Measurements from ENCODE around the gene DNTT.

Gene DNTT

GRCh38 chr10:96377816-96378294 lies 73.6 kb downstream of the DNTT start:
- Histone ChIP-seq H3K36me3 (ENCODE audit: control insufficient read depth in 2 of 2, insufficient read depth in 2 of 2, low read length in 2 of 2) (no peaks in the 10 kb centered on the region), H3K4me1 (ENCODE audit: control insufficient read depth, insufficient read depth, low read length) (peaks cover 28% of the 10 kb centered on the region), H3K27me3 (ENCODE audit: control insufficient read depth in 1 of 2, insufficient read depth in 2 of 2, low read length in 2 of 2) (no peaks in the 10 kb centered on the region), H3K9me3 (ENCODE audit: control insufficient read depth in 2 of 2, low read length in 2 of 2) (no peaks in the 10 kb centered on the region), H3K9ac (ENCODE audit: low read length in 2 of 2) (no peak overlapping the region), H3K4me3 (ENCODE audit: low read length in 2 of 2) (peak overlapping the region in 1 of 2 donors; percentile 15), H3K27ac (ENCODE audit: low read length) (no peak overlapping the region)

GRCh38 chr10:96378741-96379140 lies 74.5 kb downstream of the DNTT start:
- Histone ChIP-seq H3K9me3 (ENCODE audit: control insufficient read depth in 2 of 2, low read length in 2 of 2) (no peaks in the 10 kb centered on the region), H3K27ac (ENCODE audit: low read length) (no peak overlapping the region), H3K9ac (ENCODE audit: low read length in 2 of 2) (no peak overlapping the region), H3K4me1 (ENCODE audit: control insufficient read depth, insufficient read depth, low read length) (peaks cover 28% of the 10 kb centered on the region), H3K36me3 (ENCODE audit: control insufficient read depth in 2 of 2, insufficient read depth in 2 of 2, low read length in 2 of 2) (no peaks in the 10 kb centered on the region), H3K4me3 (ENCODE audit: low read length in 2 of 2) (no peak overlapping the region), H3K27me3 (ENCODE audit: control insufficient read depth in 1 of 2, insufficient read depth in 2 of 2, low read length in 2 of 2) (no peaks in the 10 kb centered on the region)

- H3K4me1 ChIP-seq (ENCODE audit: control insufficient read depth, insufficient read depth, low read length): peaks cover 25% of the 10 kb centered on the region
- no peaks in the 10 kb centered on the region for H3K36me3 ChIP-seq (ENCODE audit: control insufficient read depth in 2 of 2, insufficient read depth in 2 of 2, low read length in 2 of 2)
- H3K27ac ChIP-seq (ENCODE audit: low read length): no peak overlapping the region
- H3K27me3 ChIP-seq (ENCODE audit: control insufficient read depth in 1 of 2, insufficient read depth in 2 of 2, low read length in 2 of 2): peaks cover 0 to 2% of the 10 kb centered on the region in 2 donors
- H3K9me3 ChIP-seq (ENCODE audit: control insufficient read depth in 2 of 2, low read length in 2 of 2): no peaks in the 10 kb centered on the region
- no peak overlapping the region for H3K4me3 ChIP-seq (ENCODE audit: low read length in 2 of 2)
- H3K9ac ChIP-seq (ENCODE audit: low read length in 2 of 2): no peak overlapping the region
Observed at GRCh38 chr10:96379758-96380157, 75.5 kb downstream of the DNTT start.

GRCh38 chr10:96380821-96381220 lies 76.6 kb downstream of the DNTT start:
- H3K9me3 ChIP-seq (ENCODE audit: control insufficient read depth in 2 of 2, low read length in 2 of 2): no peaks in the 10 kb centered on the region
- H3K4me1 ChIP-seq (ENCODE audit: control insufficient read depth, insufficient read depth, low read length): peaks cover 20% of the 10 kb centered on the region
- peaks cover 0 to 2% of the 10 kb centered on the region in 2 donors for H3K27me3 ChIP-seq (ENCODE audit: control insufficient read depth in 1 of 2, insufficient read depth in 2 of 2, low read length in 2 of 2)
- H3K9ac ChIP-seq (ENCODE audit: low read length in 2 of 2): no peak overlapping the region
- no peak overlapping the region for H3K27ac ChIP-seq (ENCODE audit: low read length)
- H3K4me3 ChIP-seq (ENCODE audit: low read length in 2 of 2): no peak overlapping the region
- H3K36me3 ChIP-seq (ENCODE audit: control insufficient read depth in 2 of 2, insufficient read depth in 2 of 2, low read length in 2 of 2): no peaks in the 10 kb centered on the region

GRCh38 chr10:96384506-96384905 lies 80.3 kb downstream of the DNTT start:
- H3K27me3 ChIP-seq (ENCODE audit: control insufficient read depth in 1 of 2, insufficient read depth in 2 of 2, low read length in 2 of 2): peaks cover 0 to 3% of the 10 kb centered on the region in 2 donors
- peaks cover 8% of the 10 kb centered on the region for H3K4me1 ChIP-seq (ENCODE audit: control insufficient read depth, insufficient read depth, low read length)
- no peaks in the 10 kb centered on the region for H3K9me3 ChIP-seq (ENCODE audit: control insufficient read depth in 2 of 2, low read length in 2 of 2)
- H3K36me3 ChIP-seq (ENCODE audit: control insufficient read depth in 2 of 2, insufficient read depth in 2 of 2, low read length in 2 of 2): no peaks in the 10 kb centered on the region
- no peak overlapping the region for H3K9ac ChIP-seq (ENCODE audit: low read length in 2 of 2)
- no peak overlapping the region for H3K27ac ChIP-seq (ENCODE audit: low read length)
- H3K4me3 ChIP-seq (ENCODE audit: low read length in 2 of 2): no peak overlapping the region

GRCh38 chr10:96387161-96387560 lies 82.9 kb downstream of the DNTT start:
- Histone ChIP-seq H3K4me1 (ENCODE audit: control insufficient read depth, insufficient read depth, low read length) (peaks cover 14% of the 10 kb centered on the region), H3K9ac (ENCODE audit: low read length in 2 of 2) (no peak overlapping the region), H3K27me3 (ENCODE audit: control insufficient read depth in 1 of 2, insufficient read depth in 2 of 2, low read length in 2 of 2) (peaks cover 0 to 3% of the 10 kb centered on the region in 2 donors), H3K9me3 (ENCODE audit: control insufficient read depth in 2 of 2, low read length in 2 of 2) (no peaks in the 10 kb centered on the region), H3K4me3 (ENCODE audit: low read length in 2 of 2) (no peak overlapping the region), H3K36me3 (ENCODE audit: control insufficient read depth in 2 of 2, insufficient read depth in 2 of 2, low read length in 2 of 2) (no peaks in the 10 kb centered on the region), H3K27ac (ENCODE audit: low read length) (no peak overlapping the region)

- peaks cover 14% of the 10 kb centered on the region for H3K4me1 ChIP-seq (ENCODE audit: control insufficient read depth, insufficient read depth, low read length)
- no peak overlapping the region for H3K4me3 ChIP-seq (ENCODE audit: low read length in 2 of 2)
- no peak overlapping the region for H3K9ac ChIP-seq (ENCODE audit: low read length in 2 of 2)
- no peaks in the 10 kb centered on the region for H3K9me3 ChIP-seq (ENCODE audit: control insufficient read depth in 2 of 2, low read length in 2 of 2)
- no peaks in the 10 kb centered on the region for H3K36me3 ChIP-seq (ENCODE audit: control insufficient read depth in 2 of 2, insufficient read depth in 2 of 2, low read length in 2 of 2)
- peaks cover 0 to 3% of the 10 kb centered on the region in 2 donors for H3K27me3 ChIP-seq (ENCODE audit: control insufficient read depth in 1 of 2, insufficient read depth in 2 of 2, low read length in 2 of 2)
- no peak overlapping the region for H3K27ac ChIP-seq (ENCODE audit: low read length)
Observed at GRCh38 chr10:96387601-96388000, 83.4 kb downstream of the DNTT start.

All from stomach smooth muscle (tissue), 2 donors.